BLaER1 treated with 17β-estradiol and CSF1 and Interleukin-3, amounts not matched to agents 10 nM and 100 nM (cell line): ENCODE measurements around the gene KRT85.
A peak's percentile ranks its signal among the peaks of the same experiment; 100 is the strongest.

Experiments
- H3K27ac ChIP-seq, 11 experiments: shearing (Covaris generic); formaldehyde crosslinking; 2 replicates each; pipeline ENCODE4 v1.8.1; 2022
- H3K27me3 ChIP-seq, 11 experiments: shearing (Covaris generic); formaldehyde crosslinking; 2 replicates each; pipeline ENCODE4 v1.8.1; 2022
- H3K36me3 ChIP-seq, 11 experiments: shearing (Covaris generic); formaldehyde crosslinking; 2 replicates each; pipeline ENCODE4 v1.8.1; 2022
- H3K4me1 ChIP-seq, 10 experiments: shearing (Covaris generic); formaldehyde crosslinking; 2 replicates each; pipeline ENCODE4 v1.8.1; 2022
- H3K4me2 ChIP-seq, 11 experiments: shearing (Covaris generic); formaldehyde crosslinking; 2 replicates each; pipeline ENCODE4 v1.8.1; 2022
- H3K4me3 ChIP-seq, 10 experiments: shearing (Covaris generic); formaldehyde crosslinking; 2 replicates each; pipeline ENCODE4 v1.8.1; 2022
- H3K9ac ChIP-seq, 11 experiments: shearing (Covaris generic); formaldehyde crosslinking; 2 replicates each; pipeline ENCODE4 v1.8.1; 2022
- H3K9me3 ChIP-seq, 11 experiments: shearing (Covaris generic); formaldehyde crosslinking; replicated peaks in 1 of 11; 2 replicates each; pipeline ENCODE4 v1.8.1; 2022
- H4K20me1 ChIP-seq, 11 experiments: shearing (Covaris generic); formaldehyde crosslinking; 2 replicates each; pipeline ENCODE4 v1.8.1; 2022
- Cebpa-rat ChIP-seq, 11 experiments: shearing (Covaris generic); IDR thresholded peaks; 2 replicates each; pipeline ENCODE4 v1.8.1; 2022

Gene KRT85

DNA sequence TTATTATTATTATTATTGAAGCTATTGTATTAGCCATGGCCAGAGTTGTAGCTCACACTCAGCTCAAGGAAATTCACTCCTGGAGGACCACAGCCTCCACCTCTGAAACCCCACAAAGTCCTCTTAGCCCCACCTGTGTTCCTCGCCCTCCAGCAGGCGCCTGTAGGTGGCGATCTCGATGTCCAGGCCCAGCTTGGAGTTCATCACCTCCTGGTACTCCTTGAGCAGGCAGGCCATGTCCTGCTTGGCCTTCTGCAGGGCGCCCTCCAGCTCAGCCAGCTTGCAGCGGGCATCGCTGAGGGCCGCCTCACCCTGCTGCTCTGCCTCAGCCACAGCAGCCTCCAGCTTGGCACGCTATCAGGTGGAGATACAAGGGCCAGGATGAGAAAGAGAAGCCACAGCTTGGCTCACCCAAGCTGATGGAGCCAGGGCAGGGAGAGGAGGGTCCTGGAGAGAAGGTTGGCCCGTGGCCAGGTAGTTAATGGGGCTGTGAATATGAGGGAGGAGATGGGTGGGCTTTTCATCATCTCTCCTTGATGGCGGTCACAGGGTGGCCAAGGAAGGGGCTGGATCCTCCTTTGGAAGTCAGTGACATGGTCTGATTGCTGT, 5.1 kb downstream of the KRT85 start:
- Histone ChIP-seq H3K4me1 (peaks cover 9 to 51% (median 35%) of the 10 kb centered on the region in 10 experiments), H3K9me3 (no peaks in the 10 kb centered on the region), H3K36me3 (no peaks in the 10 kb centered on the region), H3K4me2 (no peak overlapping the region), H3K27ac (no peak overlapping the region), H3K9ac (no peak overlapping the region), H3K4me3 (no peak overlapping the region), H4K20me1 (no peaks in the 10 kb centered on the region), H3K27me3 (no peaks in the 10 kb centered on the region)
- no peak for TF ChIP-seq Cebpa-rat (IDR thresholded peaks at IDR 0.05)

DNA sequence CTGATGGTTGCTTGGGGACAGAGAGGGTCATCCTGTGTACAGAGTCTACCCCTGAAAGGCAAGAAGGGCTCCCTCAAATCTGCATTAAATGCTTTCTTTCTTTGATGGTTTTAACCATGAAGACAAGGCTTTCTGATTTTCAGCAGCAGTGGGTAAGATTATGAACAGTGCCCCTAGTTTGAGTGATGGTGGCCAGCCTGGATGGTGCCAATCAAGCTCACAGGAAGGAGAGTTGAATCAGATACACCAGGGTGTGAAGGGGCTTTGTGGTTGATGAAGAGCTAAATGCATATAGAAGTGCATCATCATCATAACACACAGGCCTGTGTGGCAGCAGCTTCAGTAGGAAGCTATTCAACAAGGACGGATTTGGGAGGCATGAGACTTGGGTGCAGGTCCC, 5.7 kb downstream of the KRT85 start:
- Histone ChIP-seq H3K9ac (no peak overlapping the region), H3K27me3 (no peaks in the 10 kb centered on the region), H3K36me3 (no peaks in the 10 kb centered on the region), H3K9me3 (0 out of 22 replicates have a peak, but pooled peaks cover 0 to under 1% (median 0%) of the 10 kb centered on the region in 11 experiments), H3K27ac (no peak overlapping the region), H3K4me3 (no peak overlapping the region), H3K4me2 (peak overlapping the region in 6 of 11 experiments; percentile 40 to 72 (median 58); a peak in 11 of 22 replicates), H4K20me1 (no peaks in the 10 kb centered on the region), H3K4me1 (peaks cover 9 to 55% (median 36%) of the 10 kb centered on the region in 10 experiments)
- no peak for TF ChIP-seq Cebpa-rat (IDR thresholded peaks at IDR 0.05)

DNA sequence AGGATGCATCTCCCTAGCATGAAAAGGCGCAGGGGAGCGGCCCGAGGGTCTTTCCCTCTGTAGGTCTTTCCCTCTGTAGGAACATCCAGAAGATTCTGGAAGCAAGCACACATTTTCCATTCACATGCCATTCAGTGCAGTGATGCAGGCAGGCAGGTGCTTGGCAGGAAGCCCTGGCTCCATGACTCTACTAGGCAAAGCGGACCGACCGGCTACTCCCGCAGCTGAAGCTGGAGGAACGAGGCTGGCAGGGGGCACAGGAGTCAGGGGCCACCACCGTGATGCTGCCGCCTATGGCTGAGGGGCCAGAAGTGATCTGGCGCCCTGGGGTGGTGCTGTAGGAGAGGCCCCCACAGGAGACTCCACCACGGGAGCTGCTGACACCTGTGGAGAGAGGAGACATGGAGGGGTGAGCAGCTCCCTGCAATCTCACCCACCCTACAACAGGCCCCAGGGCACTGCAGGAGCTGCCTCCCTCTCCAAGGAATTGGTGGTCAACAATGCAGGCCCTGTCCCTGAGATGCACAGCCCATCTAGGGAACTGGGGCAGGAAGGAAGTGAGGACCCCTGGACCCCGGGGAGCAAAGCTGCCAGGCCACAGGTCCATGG, 6.5 kb downstream of the KRT85 start:
- no peak for TF ChIP-seq Cebpa-rat (IDR thresholded peaks at IDR 0.05)
- Histone ChIP-seq H3K27me3 (no peaks in the 10 kb centered on the region), H3K9ac (no peak overlapping the region), H3K4me1 (peaks cover 9 to 55% (median 36%) of the 10 kb centered on the region in 10 experiments), H4K20me1 (no peaks in the 10 kb centered on the region), H3K27ac (no peak overlapping the region), H3K36me3 (no peaks in the 10 kb centered on the region), H3K4me2 (peak overlapping the region in 9 of 11 experiments; percentile 27 to 72 (median 54); a peak in 17 of 22 replicates), H3K9me3 (0 out of 22 replicates have a peak, but pooled peaks cover 0 to 6% (median 0%) of the 10 kb centered on the region in 11 experiments), H3K4me3 (no peak overlapping the region)

DNA sequence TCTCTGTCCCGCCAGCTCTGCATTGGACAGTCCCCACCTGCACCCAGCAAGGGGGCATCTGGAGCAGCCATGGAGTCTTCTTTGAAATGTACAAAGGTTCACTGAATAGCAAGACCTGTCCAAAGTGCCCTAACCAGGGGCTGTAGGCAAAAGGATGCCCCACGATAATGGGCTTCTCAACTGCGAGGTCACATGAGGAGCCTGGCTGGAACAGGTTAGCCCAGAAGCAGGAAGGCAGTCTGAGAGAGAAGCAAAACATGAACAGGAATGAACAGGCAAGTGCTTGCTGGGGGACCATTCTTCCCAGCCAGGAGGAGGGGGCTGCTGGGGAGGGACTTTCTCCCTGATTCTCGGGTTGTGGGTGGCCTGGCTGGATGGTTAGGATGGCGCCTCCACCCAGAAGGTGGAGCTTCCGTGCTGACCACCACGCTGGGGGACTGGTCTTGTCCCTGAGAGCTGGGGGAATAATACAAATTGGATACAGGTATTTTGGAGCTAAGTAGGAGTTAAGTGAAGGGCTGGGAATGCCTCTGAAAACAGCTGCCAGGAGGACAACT, 7.1 kb downstream of the KRT85 start:
- H4K20me1 ChIP-seq: no peaks in the 10 kb centered on the region
- peak overlapping the region in 8 of 11 experiments; percentile 27 to 72 (median 54); a peak in 10 of 22 replicates for H3K4me2 ChIP-seq
- no peak for TF ChIP-seq Cebpa-rat (IDR thresholded peaks at IDR 0.05)
- no peaks in the 10 kb centered on the region for H3K27me3 ChIP-seq
- no peak overlapping the region for H3K27ac ChIP-seq
- 0 out of 22 replicates have a peak, but pooled peaks cover 0 to 6% (median 0%) of the 10 kb centered on the region in 11 experiments for H3K9me3 ChIP-seq
- H3K4me3 ChIP-seq: no peak overlapping the region
- peaks cover 9 to 54% (median 36%) of the 10 kb centered on the region in 10 experiments for H3K4me1 ChIP-seq
- H3K36me3 ChIP-seq: no peaks in the 10 kb centered on the region
- no peak overlapping the region for H3K9ac ChIP-seq

DNA sequence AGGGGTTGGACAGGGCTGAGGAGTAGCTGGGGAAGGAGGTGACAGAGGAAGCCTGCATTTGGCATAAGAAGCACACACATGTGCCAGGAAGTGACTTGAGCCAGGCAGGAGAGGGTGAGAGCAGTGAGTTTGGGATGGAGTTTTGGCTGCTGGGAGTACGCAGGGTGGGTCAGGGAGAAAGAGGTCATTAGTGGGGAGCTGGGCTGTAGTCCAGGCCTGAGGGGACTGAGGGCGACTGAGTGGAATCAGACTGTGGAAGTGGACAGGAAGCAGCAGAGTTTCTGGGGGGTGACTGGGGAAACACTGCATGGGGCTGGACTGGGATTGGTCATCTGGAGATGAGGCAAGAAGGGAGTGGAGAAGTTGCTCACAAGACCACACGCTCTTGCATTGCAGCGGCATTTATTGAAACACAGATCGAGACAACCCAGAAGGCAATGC, 7.6 kb downstream of the KRT85 start:
- H3K27ac ChIP-seq: no peak overlapping the region
- H3K4me3 ChIP-seq: no peak overlapping the region
- H3K4me1 ChIP-seq: peaks cover 9 to 50% (median 36%) of the 10 kb centered on the region in 10 experiments
- H3K4me2 ChIP-seq: peak overlapping the region in 7 of 11 experiments; percentile 7 to 72 (median 40); a peak in 7 of 22 replicates
- H4K20me1 ChIP-seq: no peaks in the 10 kb centered on the region
- 0 out of 22 replicates have a peak, but pooled peaks cover 0 to 6% (median 0%) of the 10 kb centered on the region in 11 experiments for H3K9me3 ChIP-seq
- H3K27me3 ChIP-seq: no peaks in the 10 kb centered on the region
- no peak for TF ChIP-seq Cebpa-rat (IDR thresholded peaks at IDR 0.05)
- no peaks in the 10 kb centered on the region for H3K36me3 ChIP-seq
- H3K9ac ChIP-seq: no peak overlapping the region

DNA sequence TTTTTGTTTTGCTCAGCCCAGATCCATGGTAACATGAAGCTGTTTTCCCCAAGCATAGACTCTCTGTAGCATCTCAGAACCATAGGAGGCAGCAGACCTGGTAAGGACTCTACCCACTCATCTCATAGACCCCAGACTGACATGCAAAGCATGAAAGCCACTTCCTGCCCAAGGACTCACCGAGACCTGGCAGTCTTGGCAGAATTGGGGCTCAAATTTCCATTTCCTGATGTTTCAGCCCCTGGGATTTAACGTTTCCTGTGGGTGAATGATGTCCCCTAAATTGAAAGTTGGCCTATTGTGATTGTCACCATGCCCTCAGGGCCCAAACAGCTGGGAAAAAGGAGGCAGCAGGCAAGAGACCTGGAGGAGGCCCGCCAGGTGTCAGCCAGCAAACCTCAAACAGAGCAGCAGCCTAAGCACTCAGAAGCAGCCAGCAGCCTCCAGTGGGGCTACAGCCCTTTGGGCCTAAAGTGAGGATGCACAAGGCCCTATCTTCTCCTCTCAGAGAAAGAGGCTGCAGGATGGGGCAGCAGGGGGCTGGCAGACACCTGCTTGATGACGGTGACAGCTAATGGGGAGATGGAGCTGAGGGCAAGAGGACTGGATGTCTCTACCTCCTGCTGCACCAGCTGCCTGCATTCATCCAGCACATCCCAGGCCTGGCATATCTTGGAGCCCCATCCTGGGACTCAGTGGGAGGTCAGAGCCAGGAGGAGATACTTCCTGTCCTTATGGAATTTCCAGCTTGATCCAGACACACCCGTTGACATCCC, 8.5 kb downstream of the KRT85 start:
- Histone ChIP-seq H3K27ac (peak overlapping the region in 1 of 11 experiments; percentile 12; a peak in 2 of 22 replicates), H3K27me3 (no peaks in the 10 kb centered on the region), H3K4me1 (peaks cover 9 to 50% (median 36%) of the 10 kb centered on the region in 10 experiments)

DNA sequence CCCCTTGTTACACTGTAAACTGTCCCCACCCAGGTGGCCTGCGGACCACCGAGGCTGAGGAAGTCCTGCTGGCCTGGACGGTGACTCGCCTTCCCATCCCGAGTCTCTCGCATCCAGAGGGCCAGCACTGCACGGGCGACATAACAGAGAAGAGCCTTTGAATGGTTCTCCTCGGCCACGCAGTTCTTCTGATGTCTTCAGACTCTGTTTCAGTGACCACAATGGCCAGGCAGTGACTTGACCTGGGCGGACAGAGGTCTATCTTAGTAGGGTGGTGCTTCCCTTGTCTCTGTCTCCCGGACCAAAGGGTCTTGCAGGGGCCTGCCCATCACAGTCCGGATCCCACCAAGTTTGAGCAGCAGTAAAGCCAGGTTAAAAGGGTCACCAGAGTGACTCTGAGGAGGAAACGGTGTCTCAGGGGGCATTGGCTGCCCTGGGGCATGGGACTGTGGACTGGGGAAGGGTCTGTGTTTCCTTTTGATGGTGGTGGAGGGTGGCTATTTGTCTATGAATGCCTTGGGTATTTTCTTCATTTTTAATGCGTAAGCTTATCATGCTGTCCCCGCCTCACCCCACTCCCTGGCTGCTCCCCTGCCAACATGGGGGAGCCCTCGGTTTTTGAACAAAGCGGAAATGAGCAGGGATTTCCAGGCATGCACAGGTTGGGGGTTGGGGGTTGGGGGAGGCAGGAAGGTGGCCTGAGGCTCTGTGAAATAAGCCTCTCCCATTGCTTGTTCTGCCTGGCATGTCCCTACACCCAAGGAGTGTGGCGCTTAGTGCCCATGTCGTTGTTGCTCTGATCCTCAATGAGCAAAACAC, 10.3 kb downstream of the KRT85 start:
- Histone ChIP-seq H3K36me3 (no peaks in the 10 kb centered on the region), H3K27ac (no peak overlapping the region), H3K4me2 (peak overlapping the region in 5 of 11 experiments; percentile 1 to 72 (median 66); a peak in 6 of 22 replicates), H3K27me3 (no peaks in the 10 kb centered on the region), H3K4me3 (no peak overlapping the region), H3K9ac (no peak overlapping the region), H3K9me3 (0 out of 22 replicates have a peak, but pooled peaks cover 0 to 6% (median 0%) of the 10 kb centered on the region in 11 experiments), H4K20me1 (no peaks in the 10 kb centered on the region), H3K4me1 (peaks cover 12 to 59% (median 44%) of the 10 kb centered on the region in 10 experiments)
- TF ChIP-seq Cebpa-rat (IDR thresholded peaks at IDR 0.05): no peak

More for the DNA sequence above, 8.5 kb downstream of the KRT85 start:
- TF ChIP-seq Cebpa-rat (IDR thresholded peaks at IDR 0.05): no peak
- Histone ChIP-seq H3K9me3 (0 out of 22 replicates have a peak, but pooled peaks cover 0 to 6% (median 0%) of the 10 kb centered on the region in 11 experiments), H3K9ac (no peak overlapping the region), H4K20me1 (no peaks in the 10 kb centered on the region), H3K4me3 (no peak overlapping the region), H3K36me3 (no peaks in the 10 kb centered on the region), H3K4me2 (peak overlapping the region; percentile 18 to 77 (median 63); a peak in 20 of 22 replicates)
